GM20000 (cell line): Measurements from ENCODE around the gene TANGO6.

Experiments
- DNase-seq: peaks from one replicate; pipeline ENCODE4 v3.0.0; 2012; ENCODE audit warnings: low spot score
- CTCF ChIP-seq: IDR thresholded peaks from 2 replicates; pipeline ENCODE4 v1.5.1; 2012; ENCODE audit warnings: mild to moderate bottlenecking, control low read depth; ENCODE audit errors: extremely low read depth, missing control alignments

TANGO6 gene

GRCh38 chr16:68993456-68993855, 150.1 kb downstream of the TANGO6 start:
- no peak for DNase-seq
- no peak for TF ChIP-seq CTCF

- no peak for TF ChIP-seq CTCF
- DNase-seq = no peak
These were observed 150.6 kb downstream of the TANGO6 start for GRCh38 chr16:68993885-68994284.

DNA sequence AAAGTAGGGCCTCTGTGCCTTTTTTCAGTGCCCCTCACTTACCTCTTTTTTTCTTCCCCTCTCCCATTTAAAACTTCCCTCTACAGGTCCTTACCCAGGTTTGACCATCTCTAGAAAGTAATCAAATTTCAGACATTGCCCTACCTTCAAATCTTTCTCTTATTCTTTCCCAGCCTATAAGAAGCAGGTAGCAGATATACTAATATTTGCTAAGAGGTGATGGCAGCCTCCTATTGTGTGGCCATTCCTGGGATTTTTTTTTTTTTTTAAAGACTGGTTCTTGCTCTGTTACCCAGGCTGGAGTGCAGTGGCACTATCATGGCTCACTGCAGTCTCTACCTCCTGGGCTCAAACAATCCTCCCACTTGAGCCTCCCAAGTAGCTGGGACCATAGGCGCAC, 151.0 kb downstream of the TANGO6 start:
- no peak for DNase-seq
- no peak for TF ChIP-seq CTCF

GRCh38 chr16:68995011-68995504, 151.7 kb downstream of the TANGO6 start:
- no peak for TF ChIP-seq CTCF
- no peak for DNase-seq

DNA sequence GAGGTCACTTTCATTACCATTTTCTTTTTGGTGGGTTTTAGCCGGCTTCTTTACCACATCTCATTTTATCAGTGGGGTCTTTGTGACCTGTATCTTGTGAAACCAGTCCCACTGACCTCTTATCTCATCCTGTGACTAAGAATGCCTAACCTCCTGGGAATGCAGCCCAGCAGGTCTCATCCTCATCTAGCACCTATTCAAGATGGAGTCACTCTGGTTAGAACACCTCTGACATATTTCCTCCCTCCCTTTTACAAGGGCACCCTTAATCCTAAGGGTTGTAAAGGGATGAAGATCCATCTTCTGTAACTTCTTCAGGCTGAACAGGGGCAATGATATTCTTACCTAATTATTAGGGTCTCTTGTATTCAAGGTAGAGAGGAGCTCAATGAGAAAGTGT, 154.2 kb downstream of the TANGO6 start:
- TF ChIP-seq CTCF = no peak
- DNase-seq = no peak

DNA sequence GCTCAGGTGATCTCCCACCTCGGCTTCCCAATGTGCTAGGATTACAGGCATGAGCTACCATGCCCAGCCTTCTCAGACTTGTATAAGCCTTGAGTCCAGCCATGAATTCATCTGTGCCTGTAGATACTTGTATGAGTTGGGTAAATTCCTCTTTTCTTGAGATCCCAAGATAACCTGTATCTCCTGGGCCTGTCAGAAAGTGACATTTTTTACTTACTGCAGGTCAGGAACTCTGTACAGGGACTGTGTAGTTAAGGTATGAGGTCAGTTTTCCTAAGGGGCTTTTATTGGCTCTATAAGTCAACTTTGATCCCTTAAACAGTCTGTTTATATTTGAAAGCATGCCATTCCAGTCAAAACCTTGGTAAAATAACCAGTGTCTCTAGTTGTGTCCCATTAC, 155.8 kb downstream of the TANGO6 start:
- TF ChIP-seq CTCF = no peak

DNA sequence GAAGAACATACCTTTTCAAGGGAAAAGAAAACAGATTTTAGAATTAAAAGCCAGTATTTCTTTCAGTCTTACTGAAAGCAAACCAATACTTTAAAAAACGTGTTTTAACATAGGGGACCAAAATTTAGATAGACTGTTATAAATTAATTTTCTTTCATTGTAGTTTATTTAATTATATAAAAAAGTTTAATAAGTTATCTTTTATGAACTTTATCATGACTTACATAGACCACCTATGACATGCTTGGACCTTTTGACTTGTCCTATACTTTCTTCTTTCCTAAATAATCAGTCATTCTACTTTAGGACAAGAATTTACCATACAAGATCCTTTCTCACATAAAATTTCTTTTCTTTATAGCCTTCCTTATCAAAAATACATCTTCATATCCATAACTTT, 160.2 kb downstream of the TANGO6 start:
- no peak for TF ChIP-seq CTCF

More for the DNA sequence above, 155.8 kb downstream of the TANGO6 start:
- no peak for DNase-seq

More for the DNA sequence above, 160.2 kb downstream of the TANGO6 start:
- DNase-seq = no peak
